Activated CD8-positive, alpha-beta T cell treated with anti-CD3 and anti-CD28 coated beads for 36 hours (primary cell): ENCODE measurements around the gene STK11. TPM values are rescaled to one million over a fixed set of nuclear protein-coding genes. Genes with fewer than 3 reads are reported as not detected.

Source experiments
- ATAC-seq: fragments of 200-7000 bp; cut with Tn5 transposase; one replicate; pipeline ENCODE4 v1.10.0; 2021; ENCODE audit warnings: mild to moderate bottlenecking, moderate library complexity
- CTCF ChIA-PET: fragments of 350-600 bp; sonication (Branson Sonifier 250); formaldehyde crosslinking; loops from one replicate; lab custom pipeline; 2021; ENCODE audit warnings: antibody characterized with exemption; lab: Charles Lee
- POLR2A ChIA-PET: fragments of 350-600 bp; sonication (Branson Sonifier 250); formaldehyde crosslinking; loops from one replicate; lab custom pipeline; 2021; ENCODE audit warnings: antibody characterized with exemption; lab: Charles Lee
- DNase-seq: peaks from one replicate; pipeline ENCODE4 v3.0.0-alpha.2; 2020
- H3K27ac Mint-ChIP-seq: one replicate; pipeline ENCODE4 v1.8.0; 2021; ENCODE audit warnings: mild to moderate bottlenecking, mixed read lengths
- H3K27me3 Mint-ChIP-seq: one replicate; pipeline ENCODE4 v1.8.0; 2021; ENCODE audit warnings: mixed read lengths
- H3K36me3 Mint-ChIP-seq: one replicate; pipeline ENCODE4 v1.8.0; 2021; ENCODE audit warnings: low read depth, mixed read lengths
- H3K4me1 Mint-ChIP-seq: one replicate; pipeline ENCODE4 v1.8.0; 2021; ENCODE audit warnings: low read depth, mixed read lengths
- H3K4me3 Mint-ChIP-seq: one replicate; pipeline ENCODE4 v1.8.0; 2021; ENCODE audit warnings: mild to moderate bottlenecking, moderate library complexity, mixed read lengths
- H3K9me3 Mint-ChIP-seq: one replicate; pipeline ENCODE4 v1.8.0; 2021; ENCODE audit warnings: mixed read lengths
- intact Hi-C: fragments of 100-400 bp; cut with micrococcal nuclease; formaldehyde crosslinking; loops from one replicate; pipeline ENCODE4 v1.10.0; 2022
- total RNA-seq, 2 experiments: library from RNA; stranded (reverse); gene quantifications; one replicate each; pipeline ENCODE4 v1.2.3, GENCODE V29; 2021
- TF ChIP-seq, protein P1 (sequence below): fragments of 200-600 bp; IDR thresholded peaks from one replicate; pipeline ENCODE4 v1.8.0; 2022; ENCODE audit warnings: antibody characterized with exemption, mild to moderate bottlenecking

Gene STK11
- total RNA-seq, 2 experiments from 2014 or later = 55.1 to 58.0 TPM

DNA sequence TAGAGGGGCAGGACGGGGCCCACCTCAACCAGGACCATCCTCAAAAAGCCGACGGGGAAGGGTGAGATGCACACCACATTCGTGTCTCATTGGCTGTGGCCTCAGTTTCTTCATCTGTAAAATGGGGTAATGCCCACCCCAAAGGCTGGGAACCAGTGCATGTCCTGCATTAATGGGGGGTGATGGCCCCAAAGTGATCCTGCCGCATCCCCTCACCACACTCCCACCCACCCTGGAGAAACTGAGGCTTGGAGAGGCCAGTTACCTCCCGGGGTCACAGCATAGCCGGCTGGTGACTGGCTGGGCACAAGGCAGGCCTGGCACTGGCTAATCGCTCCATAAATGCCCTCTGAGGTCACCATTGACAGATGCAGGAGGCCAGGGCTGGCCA, 42.2 kb downstream of the STK11 start:
- Mint-ChIP-seq H3K4me1 (peaks cover 14% of the 10 kb centered on the region), H3K4me3 (no peak overlapping the region), H3K27ac (no peak overlapping the region), H3K27me3 (no peaks in the 10 kb centered on the region), H3K36me3 (peaks cover 19% of the 10 kb centered on the region), H3K9me3 (no peaks in the 10 kb centered on the region)
- DNase-seq (no peak), ATAC-seq (no peak)
- POLR2A ChIA-PET = interaction anchor here (1.3 kb wide), 1 partner anchor 18 kb away, joined by 4 read pairs; no protein-coding TSS in a partner anchor
- TF ChIP-seq, protein P1, sequence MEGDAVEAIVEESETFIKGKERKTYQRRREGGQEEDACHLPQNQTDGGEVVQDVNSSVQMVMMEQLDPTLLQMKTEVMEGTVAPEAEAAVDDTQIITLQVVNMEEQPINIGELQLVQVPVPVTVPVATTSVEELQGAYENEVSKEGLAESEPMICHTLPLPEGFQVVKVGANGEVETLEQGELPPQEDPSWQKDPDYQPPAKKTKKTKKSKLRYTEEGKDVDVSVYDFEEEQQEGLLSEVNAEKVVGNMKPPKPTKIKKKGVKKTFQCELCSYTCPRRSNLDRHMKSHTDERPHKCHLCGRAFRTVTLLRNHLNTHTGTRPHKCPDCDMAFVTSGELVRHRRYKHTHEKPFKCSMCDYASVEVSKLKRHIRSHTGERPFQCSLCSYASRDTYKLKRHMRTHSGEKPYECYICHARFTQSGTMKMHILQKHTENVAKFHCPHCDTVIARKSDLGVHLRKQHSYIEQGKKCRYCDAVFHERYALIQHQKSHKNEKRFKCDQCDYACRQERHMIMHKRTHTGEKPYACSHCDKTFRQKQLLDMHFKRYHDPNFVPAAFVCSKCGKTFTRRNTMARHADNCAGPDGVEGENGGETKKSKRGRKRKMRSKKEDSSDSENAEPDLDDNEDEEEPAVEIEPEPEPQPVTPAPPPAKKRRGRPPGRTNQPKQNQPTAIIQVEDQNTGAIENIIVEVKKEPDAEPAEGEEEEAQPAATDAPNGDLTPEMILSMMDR = no peak
- intact Hi-C loops = loop anchor here (10.0 kb wide), 1 partner anchor 143 kb away; the partner anchor contains the start of gene GPX4
- CTCF ChIA-PET = interaction anchor here (7.5 kb wide), 1 partner anchor 14 kb away, joined by 449 read pairs; the partner anchor contains the start of gene CIRBP

DNA sequence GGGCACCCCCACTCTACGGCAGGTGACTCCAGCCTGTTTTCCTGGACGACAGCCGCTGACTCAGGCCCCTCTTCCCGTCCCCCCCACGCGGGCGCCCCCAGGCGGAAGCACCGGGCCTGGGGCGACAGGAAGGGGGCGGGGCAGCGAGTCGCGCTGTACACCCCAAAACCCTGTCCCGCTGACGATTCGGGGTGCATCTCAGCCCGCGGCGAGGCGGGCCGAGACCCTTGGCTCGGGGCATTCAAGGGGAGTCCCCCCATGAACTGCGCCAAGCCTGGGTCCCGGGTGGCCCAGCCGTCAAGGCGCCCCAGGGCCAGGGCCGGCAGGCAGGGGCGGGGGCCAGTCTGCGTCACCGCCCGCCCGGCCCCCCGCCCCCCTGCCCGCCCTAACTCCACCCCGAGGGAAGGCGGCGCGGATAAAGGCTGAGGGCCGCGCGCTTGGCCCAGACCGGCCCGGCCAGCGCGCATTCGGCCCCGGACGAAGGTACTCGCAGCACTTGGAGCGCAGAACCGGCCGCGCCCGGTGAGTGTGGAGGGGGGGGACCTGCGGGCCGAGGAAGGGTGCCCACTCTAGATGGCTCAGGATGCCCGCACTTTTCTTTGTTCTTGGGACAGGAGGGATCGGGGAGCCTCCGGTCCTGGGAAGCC, 42.7 kb downstream of the STK11 start, which contains the start of gene MIDN:
Gene MIDN, plus strand, starts transcription at position 445 of the 647 bp plus-strand sequence. CDS start 1,714 bp downstream, outside the sequence.
- intact Hi-C loops = loop anchor here (10.0 kb wide), 1 partner anchor 143 kb away; the partner anchor contains the start of gene GPX4
- Mint-ChIP-seq H3K4me3 (peak within 1 kb of the TSS; percentile 74), H3K27ac (peak within 1 kb of the TSS; percentile 88), H3K9me3 (no peaks in the 10 kb centered on the region), H3K27me3 (no peaks in the 10 kb centered on the region), H3K36me3 (peaks cover 22% of the 10 kb centered on the region), H3K4me1 (peaks cover 11% of the 10 kb centered on the region)
- DNase-seq (peak; percentile 75), ATAC-seq (peak; percentile 5)
- ChIA-PET POLR2A (interaction anchor here (0.6 to 1.4 kb wide), 5 partner anchors 14 to 25 kb away, joined by 3 to 4 read pairs (median 3); no protein-coding TSS in a partner anchor), CTCF (interaction anchor here (1.0 kb wide), 2 partner anchors 14 to 18 kb away, joined by 4 to 7 read pairs; no protein-coding TSS in a partner anchor)
- TF ChIP-seq, protein P1 = no peak

DNA sequence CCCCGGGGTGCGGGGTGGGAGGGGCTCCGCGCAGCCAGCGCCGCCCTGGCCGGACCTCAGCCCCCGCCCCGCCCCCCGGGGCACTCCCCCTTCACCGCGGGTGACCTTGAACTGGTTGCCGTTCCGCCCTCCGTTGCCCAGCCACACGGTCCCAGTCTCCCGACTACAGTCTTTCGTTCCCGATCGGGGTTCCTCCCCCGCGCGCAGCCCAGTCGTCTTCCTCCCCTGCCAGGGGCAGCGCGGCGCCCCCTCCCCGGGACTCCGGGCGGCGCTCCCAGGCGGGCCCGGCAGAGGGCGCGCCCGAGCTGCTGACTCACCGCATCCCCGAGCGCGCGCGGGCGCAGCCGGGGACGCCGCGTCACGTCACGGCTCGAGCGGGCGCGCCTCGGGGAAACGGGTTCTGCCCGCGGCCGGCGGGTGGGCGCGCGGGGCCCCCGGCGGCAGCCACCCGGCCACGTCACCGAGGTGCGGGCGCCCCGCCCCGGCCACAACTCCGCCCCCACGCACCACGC, 43.3 kb downstream of the STK11 start:
- H3K9me3 Mint-ChIP-seq = no peaks in the 10 kb centered on the region
- peak overlapping the region; percentile 88 for H3K27ac Mint-ChIP-seq
- ChIA-PET CTCF (interaction anchor here (1.0 kb wide), 2 partner anchors 13 to 18 kb away, joined by 4 to 7 read pairs; no protein-coding TSS in a partner anchor), POLR2A (interaction anchor here (0.6 to 1.4 kb wide), 5 partner anchors 13 to 24 kb away, joined by 3 to 4 read pairs (median 3); no protein-coding TSS in a partner anchor)
- no peaks in the 10 kb centered on the region for H3K27me3 Mint-ChIP-seq
- peak; percentile 81 for DNase-seq
- peak; percentile 13 for ATAC-seq
- intact Hi-C loops = loop anchor here (10.0 kb wide), 1 partner anchor 144 kb away; the partner anchor contains the start of gene GPX4
- H3K4me1 Mint-ChIP-seq = peaks cover 11% of the 10 kb centered on the region
- TF ChIP-seq, protein P1 = peak; percentile 96
- peaks cover 26% of the 10 kb centered on the region for H3K36me3 Mint-ChIP-seq
- H3K4me3 Mint-ChIP-seq = peak overlapping the region; percentile 74

DNA sequence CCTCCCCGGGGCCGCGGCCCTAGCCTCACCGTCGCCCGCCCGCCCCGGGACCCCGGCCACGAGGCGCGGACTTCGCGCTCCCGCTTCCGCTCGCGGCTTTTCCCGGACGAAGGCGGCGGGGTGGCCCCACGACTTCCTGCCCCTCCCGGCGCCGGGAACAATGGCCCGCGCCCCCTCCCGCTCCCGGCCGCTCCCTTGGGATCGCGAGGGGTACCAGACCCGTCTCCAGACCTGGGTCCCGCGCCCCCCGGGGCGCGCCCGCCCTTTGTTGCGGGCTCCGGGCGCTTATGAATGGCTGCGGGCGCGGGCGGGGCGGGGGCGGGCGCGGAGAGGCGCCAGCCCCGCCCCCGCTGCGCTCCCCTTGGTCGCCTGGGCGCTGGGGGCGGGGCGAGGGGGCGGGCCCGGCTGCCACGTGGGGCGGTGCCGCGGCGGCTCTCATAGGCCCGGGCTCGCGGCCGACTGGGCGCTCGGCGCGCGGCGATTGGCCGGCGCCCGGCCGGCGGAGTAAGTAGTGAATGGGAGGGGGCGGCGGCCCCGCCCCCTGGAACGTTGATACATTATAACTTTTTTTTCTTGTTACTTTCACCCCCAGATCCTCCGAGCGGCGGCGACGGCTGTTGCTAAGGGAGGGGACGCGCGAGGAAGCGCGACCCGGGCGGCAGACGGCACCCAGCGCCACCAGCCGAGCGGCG, 43.9 kb downstream of the STK11 start:
- Mint-ChIP-seq H3K27ac (peak overlapping the region; percentile 75), H3K36me3 (peaks cover 28% of the 10 kb centered on the region), H3K27me3 (no peaks in the 10 kb centered on the region), H3K4me3 (peak overlapping the region; percentile 73), H3K4me1 (peaks cover 10% of the 10 kb centered on the region), H3K9me3 (no peaks in the 10 kb centered on the region)
- ChIA-PET CTCF (interaction anchor here (1.0 kb wide), 2 partner anchors 13 to 17 kb away, joined by 4 to 7 read pairs; no protein-coding TSS in a partner anchor), POLR2A (interaction anchor here (0.5 to 1.4 kb wide), 7 partner anchors 12 to 233 kb away, joined by 3 to 5 read pairs (median 3); partner anchors contain the start of gene CIRBP)
- TF ChIP-seq, protein P1 = no peak
- intact Hi-C loops = loop anchor here (10.0 kb wide), 1 partner anchor 145 kb away; the partner anchor contains the start of gene GPX4
- peak; percentile 95 for DNase-seq
- ATAC-seq = peak; percentile 40
